ENCODE measurements around the gene HDDC3.
"Not testable (repeated sequence)": the region's sequence is repeated elsewhere in the genome, so short reads cannot be mapped to it uniquely, and the experiment has no call there.

HDDC3 gene

GRCh38 chr15:90930861-90931574 is 1.3 kb downstream of the HDDC3 start:
- Histone ChIP-seq H3K27ac (peak overlapping the region; percentile 84 to 96), H3K4me3 (peak overlapping the region; percentile 97)
- DNase-seq (ENCODE audit: low spot score): no peak
- no peak for TF ChIP-seq CTCF (IDR thresholded peaks at IDR 0.05)

GRCh38 chr15:90929246-90930019 is 2.9 kb downstream of the HDDC3 start:
- no peak for TF ChIP-seq CTCF (IDR thresholded peaks at IDR 0.05)
- DNase-seq (ENCODE audit: low spot score): no peak
- Histone ChIP-seq H3K4me3 (peak overlapping the region; percentile 97), H3K27ac (peak overlapping the region; percentile 84 to 96)

- not testable (repeated sequence) for H3K27ac ChIP-seq
These were observed 4.2 kb downstream of the HDDC3 start for GRCh38 chr15:90928106-90928505.

GRCh38 chr15:90926766-90927165 is 5.6 kb downstream of the HDDC3 start:
- not testable (repeated sequence) for DNase-seq (ENCODE audit: low spot score); H3K4me3 ChIP-seq; H3K27ac ChIP-seq

More at GRCh38 chr15:90928106-90928505, 4.2 kb downstream of the HDDC3 start:
- DNase-seq (ENCODE audit: low spot score); H3K4me3 ChIP-seq: not testable (repeated sequence)

- H3K27ac ChIP-seq: no peak overlapping the region
- no peak for TF ChIP-seq CTCF (IDR thresholded peaks at IDR 0.05)
- H3K4me3 ChIP-seq: no peak overlapping the region
- DNase-seq (ENCODE audit: low spot score): no peak
These were observed 8.0 kb downstream of the HDDC3 start for GRCh38 chr15:90924375-90924774.

GRCh38 chr15:90922712-90923322 is 9.5 kb downstream of the HDDC3 start:
- not testable (repeated sequence) for H3K27ac ChIP-seq; H3K4me3 ChIP-seq; DNase-seq (ENCODE audit: low spot score)

- TF ChIP-seq CTCF (IDR thresholded peaks at IDR 0.05): no peak
- no peak for DNase-seq (ENCODE audit: low spot score)
- no peak overlapping the region for H3K27ac ChIP-seq
- H3K4me3 ChIP-seq: no peak overlapping the region
These were observed 10.5 kb downstream of the HDDC3 start for GRCh38 chr15:90921887-90922286.

GRCh38 chr15:90918835-90919234 is 13.5 kb downstream of the HDDC3 start:
- no peak for TF ChIP-seq CTCF (IDR thresholded peaks at IDR 0.05)
- H3K4me3 ChIP-seq: no peak overlapping the region
- no peak overlapping the region for H3K27ac ChIP-seq
- DNase-seq (ENCODE audit: low spot score): no peak
